ENCODE data around the gene LMNA. TPM values are rescaled to one million over a fixed set of nuclear protein-coding genes. Genes with fewer than 3 reads are reported as not detected.

LMNA gene
- total RNA-seq, 1 experiment from 2014 or later, result 51.0 TPM

GRCh38 chr1:156121457-156121856 lies 6.9 kb downstream of the LMNA start:
- no peak overlapping the region for H3T11ph ChIP-seq (ENCODE audit: low read length)
- no peak overlapping the region for H2BK12ac ChIP-seq (ENCODE audit: insufficient read length, low read depth, low read length)
- no peak overlapping the region for H2AFZ ChIP-seq (ENCODE audit: low read length)
- Mint-ChIP-seq H3K27ac (peak overlapping the region in 2 of 3 experiments; percentile 44 to 57; a peak in 3 of 7 replicates), H3K9me3 (no peaks in the 10 kb centered on the region), H3K36me3 (ENCODE audit: insufficient read depth in 1 of 3, low read depth in 3 of 3) (peaks cover 0 to 9% (median 2%) of the 10 kb centered on the region in 3 experiments; a peak in 3 of 7 replicates), H3K4me1 (peaks cover 54 to 65% of the 10 kb centered on the region in 2 experiments), H3K4me3 (no peak overlapping the region), H3K27me3 (ENCODE audit: low read depth) (no peaks in the 10 kb centered on the region)
- no CpG with 5 or more reads among the region's 4 CpGs for WGBS (ENCODE audit: extremely low coverage, insufficient read length, low lambda C conversion rate)
- H2BK120ac ChIP-seq (ENCODE audit: low read depth, low read length, poor library complexity, severe bottlenecking), result no peak overlapping the region
- no peak overlapping the region for H2BK5ac ChIP-seq (ENCODE audit: insufficient read length, low read length)
- H3K9me3 ChIP-seq (ENCODE audit: control insufficient read depth, low read depth, low read length), result no peaks in the 10 kb centered on the region
- no peaks in the 10 kb centered on the region for H4K20me1 ChIP-seq (ENCODE audit: control insufficient read depth, insufficient read depth, insufficient read length)
- H3K79me1 ChIP-seq (ENCODE audit: insufficient read depth, low read depth, low read length, poor library complexity, severe bottlenecking), result no peaks in the 10 kb centered on the region
- peaks cover 5% of the 10 kb centered on the region; the same call in 1 of the 2 replicates for H3K4me1 ChIP-seq (ENCODE audit: insufficient read depth, low read length)
- H3K27ac ChIP-seq (ENCODE audit: insufficient read length, low read depth, low read length), result no peak overlapping the region
- no peak overlapping the region for H3K4me2 ChIP-seq (ENCODE audit: insufficient read depth, insufficient read length, low read length)
- no peak overlapping the region for H2BK20ac ChIP-seq (ENCODE audit: low read depth, low read length, poor library complexity, severe bottlenecking)
- no peak for TF ChIP-seq CTCF (conservative IDR thresholded peaks at IDR 0.05)
- H3K23me2 ChIP-seq (ENCODE audit: insufficient read length, low read depth, low read length, poor library complexity, severe bottlenecking), result no peaks in the 10 kb centered on the region
- DNase-seq, result no peak
- no peak overlapping the region for H3K9ac ChIP-seq (ENCODE audit: extremely low read depth, insufficient read length, low read length)
- peak overlapping the region; percentile 65 for H2AK5ac ChIP-seq (ENCODE audit: insufficient read length, low read length)
- no peak overlapping the region for H4K91ac ChIP-seq (ENCODE audit: insufficient read length, low read depth, low read length)
- H3K27me3 ChIP-seq (ENCODE audit: insufficient read depth, low read length), result no peaks in the 10 kb centered on the region
- no peak overlapping the region for H3K56ac ChIP-seq (ENCODE audit: insufficient read length, low read depth, low read length)
- no peak overlapping the region for H3K23ac ChIP-seq (ENCODE audit: insufficient read length, low read depth, low read length)
- H3K4ac ChIP-seq (ENCODE audit: low read depth, low read length), result no peak overlapping the region
- H3K14ac ChIP-seq (ENCODE audit: insufficient read depth, low read length), result no peak overlapping the region
- H2BK15ac ChIP-seq (ENCODE audit: low read depth, low read length), result no peak overlapping the region
- no peak overlapping the region for H4K8ac ChIP-seq (replicated peaks; ENCODE audit: insufficient read length, low read depth, low read length)
- no peak overlapping the region for H4K5ac ChIP-seq (ENCODE audit: insufficient read length, low read depth, low read length)
- H3K79me2 ChIP-seq (ENCODE audit: insufficient read depth, low read length), result no peaks in the 10 kb centered on the region
- H3K18ac ChIP-seq (ENCODE audit: insufficient read length, low read depth, low read length), result no peak overlapping the region

All from H9 (cell line).